Subcutaneous abdominal adipose tissue (tissue), 5 donors: Measurements from ENCODE around the gene DMD.
"Not testable (repeated sequence)": the region's sequence is repeated elsewhere in the genome, so short reads cannot be mapped to it uniquely, and the experiment has no call there.

Experiments
- H3K27ac ChIP-seq: one replicate; pipeline ENCODE4 v1.7.0; 2013; ENCODE audit warnings: low read depth, mild to moderate bottlenecking, inconsistent platforms, low read length, moderate library complexity
- H3K27me3 ChIP-seq, 5 donors: one replicate each; pipeline ENCODE4 v1.7.0; 2013; ENCODE audit warnings: low read length in 5 of 5, inconsistent platforms in 1 of 5; ENCODE audit not compliant: control insufficient read depth in 5 of 5, insufficient read depth in 4 of 5
- H3K36me3 ChIP-seq, 5 donors: one replicate each; pipeline ENCODE4 v1.7.0; 2013; ENCODE audit warnings: low read length in 5 of 5; ENCODE audit not compliant: control insufficient read depth in 5 of 5, insufficient read depth in 5 of 5
- H3K4me1 ChIP-seq, 5 donors: one replicate each; pipeline ENCODE4 v1.7.0; 2013; ENCODE audit warnings: low read length in 5 of 5, mild to moderate bottlenecking in 3 of 5, moderate library complexity in 1 of 5; ENCODE audit not compliant: control insufficient read depth in 5 of 5, insufficient read depth in 5 of 5
- H3K4me3 ChIP-seq, 5 donors: one replicate each; pipeline ENCODE4 v1.7.0; 2013; ENCODE audit warnings: low read length in 5 of 5, low read depth in 1 of 5
- H3K9ac ChIP-seq, 5 donors: one replicate each; pipeline ENCODE4 v1.7.0; 2013; ENCODE audit warnings: low read length in 5 of 5, mild to moderate bottlenecking in 4 of 5, moderate library complexity in 3 of 5
- H3K9me3 ChIP-seq, 5 donors: one replicate each; pipeline ENCODE4 v1.7.0; 2013; ENCODE audit warnings: low read length in 5 of 5; ENCODE audit not compliant: control insufficient read depth in 5 of 5
- donor health status: healthy.
- donor health status: healthy.
- donor health status: healthy.
- donor health status: healthy.
- donor health status: healthy.

The DMD gene

DNA sequence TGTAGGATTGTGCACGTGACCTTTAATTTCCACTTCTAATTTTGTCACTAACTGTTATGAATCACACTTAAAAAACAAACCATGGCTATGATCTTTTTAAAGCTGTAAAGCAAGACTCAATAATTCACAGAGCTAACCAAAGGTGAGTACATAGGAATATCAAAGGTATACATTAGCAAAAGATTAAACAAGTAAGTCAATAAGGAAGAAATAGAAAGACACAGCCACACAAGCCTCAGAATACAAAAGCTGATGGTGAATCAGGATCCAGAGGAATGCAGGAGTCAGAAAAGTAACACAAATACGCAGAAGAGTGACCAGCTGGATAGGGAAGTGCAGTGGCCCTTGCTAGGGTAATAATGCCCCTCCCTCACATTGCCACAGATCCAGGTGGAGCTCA lies 943.6 kb downstream of the DMD start:
- peaks cover 0 to 3% (median 0%) of the 10 kb centered on the region in 5 donors for H3K4me1 ChIP-seq
- no peaks in the 10 kb centered on the region for H3K36me3 ChIP-seq
- H3K4me3 ChIP-seq: no peak overlapping the region
- no peak overlapping the region for H3K27ac ChIP-seq
- no peak overlapping the region for H3K9ac ChIP-seq
- H3K27me3 ChIP-seq: peaks cover 0 to 4% (median 0%) of the 10 kb centered on the region in 5 donors
- peaks cover 0 to 13% (median 6%) of the 10 kb centered on the region in 5 donors for H3K9me3 ChIP-seq

DNA sequence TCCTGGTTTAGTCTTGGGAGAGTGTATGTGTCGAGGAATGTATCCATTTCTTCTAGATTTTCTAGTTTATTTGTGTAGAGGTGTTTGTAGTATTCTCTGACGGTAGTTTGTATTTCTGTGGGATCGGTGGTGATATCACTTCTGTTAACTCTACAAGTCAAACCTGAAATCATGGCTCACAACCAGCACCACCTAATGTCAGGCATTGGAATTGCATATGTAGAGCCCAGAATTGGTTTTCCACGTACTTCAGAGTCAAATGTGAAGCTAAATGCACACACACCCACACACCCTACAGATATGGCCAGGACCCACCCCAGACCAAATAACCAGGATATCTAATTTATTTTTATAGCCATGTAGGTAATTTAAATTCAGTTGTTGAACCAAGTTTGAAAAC lies 964.7 kb downstream of the DMD start:
- H3K36me3 ChIP-seq, H3K9me3 ChIP-seq, H3K27ac ChIP-seq, H3K4me3 ChIP-seq, H3K4me1 ChIP-seq, H3K27me3 ChIP-seq, H3K9ac ChIP-seq: not testable (repeated sequence)

DNA sequence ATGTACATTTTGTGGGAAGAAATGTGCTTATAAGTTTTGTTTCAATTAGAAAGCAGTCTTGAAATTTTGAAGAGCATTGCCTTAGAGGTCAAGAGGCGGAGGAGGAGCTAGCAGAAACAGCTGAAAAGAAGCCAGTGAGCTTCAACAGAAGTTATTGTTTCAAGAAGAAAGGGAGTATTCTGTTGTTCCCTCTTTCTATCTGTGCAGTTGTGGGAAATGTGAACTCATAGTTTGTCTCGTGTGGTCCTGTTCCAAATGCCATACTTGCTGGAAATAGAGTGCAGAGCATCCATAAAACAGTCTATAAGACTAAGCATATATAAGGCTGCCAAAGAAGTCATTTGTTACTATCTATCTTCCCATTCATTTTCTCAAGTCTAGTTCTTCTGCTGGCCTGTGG lies 1015.7 kb downstream of the DMD start:
- Histone ChIP-seq H3K4me3 (no peak overlapping the region), H3K9ac (no peak overlapping the region), H3K9me3 (no peaks in the 10 kb centered on the region), H3K36me3 (peaks cover 0 to 3% (median 0%) of the 10 kb centered on the region in 5 donors), H3K27me3 (no peaks in the 10 kb centered on the region), H3K27ac (no peak overlapping the region), H3K4me1 (no peaks in the 10 kb centered on the region)

DNA sequence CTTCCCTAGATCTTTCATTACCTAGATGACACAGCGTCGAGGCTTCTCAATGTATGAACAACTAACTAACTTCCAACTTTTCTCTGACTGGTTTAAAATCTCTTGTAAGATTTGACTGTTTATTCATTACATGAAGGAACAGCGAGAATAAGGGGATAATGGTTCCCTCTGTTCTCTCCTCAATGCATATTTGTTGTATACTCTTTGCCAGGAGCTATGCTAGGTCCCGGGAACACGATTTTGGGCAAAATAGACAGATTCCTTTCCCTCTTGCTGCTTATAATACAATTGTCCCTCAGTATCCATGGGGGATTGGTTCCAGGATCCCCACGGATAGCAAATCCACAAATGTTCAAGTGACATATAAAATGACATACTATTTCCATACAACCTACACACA lies 1020.0 kb downstream of the DMD start:
- no peak overlapping the region for H3K27ac ChIP-seq
- H3K36me3 ChIP-seq: peaks cover 0 to 3% (median 0%) of the 10 kb centered on the region in 5 donors
- no peaks in the 10 kb centered on the region for H3K9me3 ChIP-seq
- H3K27me3 ChIP-seq: no peaks in the 10 kb centered on the region
- H3K9ac ChIP-seq: no peak overlapping the region
- no peaks in the 10 kb centered on the region for H3K4me1 ChIP-seq
- no peak overlapping the region for H3K4me3 ChIP-seq

DNA sequence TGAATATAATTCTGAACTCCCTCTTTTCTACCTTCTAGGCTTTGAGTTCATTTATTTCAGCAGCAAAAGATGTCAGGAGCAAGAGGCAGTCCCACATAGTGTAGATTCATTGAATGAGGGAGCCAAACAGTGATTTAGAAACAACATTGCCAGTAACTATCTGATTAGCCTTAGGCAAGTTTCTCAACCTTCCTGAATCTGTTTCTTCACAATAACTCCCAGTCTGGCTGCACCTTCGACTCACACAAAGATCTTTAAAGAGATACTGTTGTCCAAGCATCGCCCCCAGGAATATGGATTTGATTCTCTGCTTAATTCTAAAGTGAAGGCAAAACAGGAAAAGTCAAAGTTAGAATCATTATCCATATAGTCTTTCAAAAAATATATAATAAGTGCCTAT lies 1026.2 kb downstream of the DMD start:
- H3K4me1 ChIP-seq: no peaks in the 10 kb centered on the region
- H3K27ac ChIP-seq: no peak overlapping the region
- no peaks in the 10 kb centered on the region for H3K9me3 ChIP-seq
- no peaks in the 10 kb centered on the region for H3K36me3 ChIP-seq
- no peak overlapping the region for H3K9ac ChIP-seq
- no peak overlapping the region for H3K4me3 ChIP-seq
- H3K27me3 ChIP-seq: peaks cover 0 to 3% (median 0%) of the 10 kb centered on the region in 5 donors

DNA sequence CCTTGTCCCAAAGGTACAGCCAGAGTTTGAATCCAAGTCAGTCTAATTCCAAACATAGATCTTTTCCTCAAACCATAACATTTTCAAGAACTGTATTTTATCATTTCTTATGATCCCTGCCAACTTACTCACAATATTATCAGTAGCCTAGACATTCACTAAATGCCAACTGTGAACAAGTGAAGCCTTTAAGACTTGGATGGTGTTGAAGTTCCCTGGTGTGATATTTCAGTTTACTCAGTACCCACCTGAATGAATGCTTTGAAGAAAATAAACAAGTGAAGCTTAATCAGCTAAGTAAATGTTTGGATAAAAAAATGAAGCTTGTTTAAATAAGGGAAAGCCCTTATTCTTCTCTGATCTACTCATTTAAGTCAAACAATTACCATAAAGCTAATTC lies 1028.3 kb downstream of the DMD start:
- Histone ChIP-seq H3K4me1 (no peaks in the 10 kb centered on the region), H3K27me3 (peaks cover 0 to 3% (median 0%) of the 10 kb centered on the region in 5 donors), H3K4me3 (no peak overlapping the region), H3K36me3 (no peaks in the 10 kb centered on the region), H3K9me3 (no peaks in the 10 kb centered on the region), H3K9ac (no peak overlapping the region), H3K27ac (no peak overlapping the region)

DNA sequence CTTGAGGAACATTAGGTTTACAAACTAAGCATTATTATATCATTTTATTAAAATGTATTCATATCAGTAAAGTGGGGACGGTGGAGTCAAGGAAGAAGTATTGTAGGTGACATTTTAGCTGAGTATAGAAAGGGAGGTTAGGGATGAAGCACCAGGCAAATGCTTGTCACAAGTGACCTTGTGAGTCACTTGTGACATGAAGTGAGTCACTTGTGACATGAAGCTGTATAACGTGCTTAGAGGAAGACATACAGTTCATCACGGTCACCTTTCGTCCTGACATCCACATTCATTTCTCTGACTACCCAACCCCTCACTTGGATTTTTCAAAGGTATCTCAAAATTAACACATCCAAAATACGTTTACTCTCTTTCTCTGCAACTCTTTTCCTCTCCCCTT lies 1034.8 kb downstream of the DMD start:
- H3K27ac ChIP-seq: no peak overlapping the region
- no peaks in the 10 kb centered on the region for H3K4me1 ChIP-seq
- no peak overlapping the region for H3K9ac ChIP-seq
- H3K27me3 ChIP-seq: peaks cover 0 to 3% (median 0%) of the 10 kb centered on the region in 5 donors
- no peaks in the 10 kb centered on the region for H3K36me3 ChIP-seq
- no peaks in the 10 kb centered on the region for H3K9me3 ChIP-seq
- H3K4me3 ChIP-seq: no peak overlapping the region

DNA sequence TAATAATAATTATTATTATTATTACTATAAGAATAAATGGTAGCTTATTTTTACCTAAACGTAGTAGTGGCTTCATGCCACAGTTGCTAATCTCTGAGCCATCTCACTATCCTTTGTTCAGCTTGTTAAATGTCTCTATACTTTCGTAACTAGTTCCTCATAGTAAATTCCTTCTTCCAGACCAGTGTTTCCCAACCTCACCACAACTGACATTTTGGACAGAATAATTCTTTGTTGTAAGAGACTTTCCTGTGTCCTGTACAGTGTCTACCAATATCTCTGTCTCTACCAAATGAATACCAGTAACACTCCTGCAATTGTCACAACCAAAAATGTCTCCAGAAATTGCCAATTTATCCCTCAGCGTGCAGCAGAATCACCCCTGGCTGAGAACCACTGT lies 1040.9 kb downstream of the DMD start:
- H3K27ac ChIP-seq: no peak overlapping the region
- H3K9me3 ChIP-seq: no peaks in the 10 kb centered on the region
- no peaks in the 10 kb centered on the region for H3K4me1 ChIP-seq

DNA sequence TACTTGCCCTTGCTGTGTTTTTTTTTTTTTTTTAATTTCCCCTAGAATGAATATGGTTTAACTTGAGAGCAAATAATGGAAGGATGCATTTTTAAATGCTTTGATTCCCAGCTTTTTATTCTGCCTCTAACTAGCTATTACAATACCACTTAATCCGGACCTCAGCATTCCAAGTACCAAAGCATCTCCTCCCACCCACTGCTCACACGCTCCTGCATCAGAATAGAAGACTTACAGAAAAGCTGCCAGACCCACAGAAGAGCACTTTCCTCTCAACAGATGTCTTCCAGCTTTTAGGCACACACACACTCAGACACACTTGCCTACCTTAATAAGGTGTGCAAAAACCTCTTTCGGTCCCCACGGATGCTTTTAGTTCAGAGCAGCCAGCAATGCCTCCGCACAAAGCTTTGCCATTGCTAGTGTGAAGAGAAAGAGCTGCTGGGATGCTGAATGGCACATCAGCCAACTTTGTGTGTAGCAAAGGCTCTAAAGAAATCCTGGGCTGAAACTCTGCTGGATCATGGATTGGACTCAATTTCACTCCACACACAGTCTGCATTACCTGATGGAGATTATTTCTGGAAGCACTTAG lies 1056.2 kb downstream of the DMD start:
- no peaks in the 10 kb centered on the region for H3K36me3 ChIP-seq
- H3K4me3 ChIP-seq: no peak overlapping the region
- H3K4me1 ChIP-seq: no peaks in the 10 kb centered on the region
- H3K27ac ChIP-seq: no peak overlapping the region
- H3K9me3 ChIP-seq: no peaks in the 10 kb centered on the region
- H3K27me3 ChIP-seq: no peaks in the 10 kb centered on the region
- no peak overlapping the region for H3K9ac ChIP-seq

More for the DNA sequence above, 1040.9 kb downstream of the DMD start:
- no peak overlapping the region for H3K4me3 ChIP-seq
- no peak overlapping the region for H3K9ac ChIP-seq
- no peaks in the 10 kb centered on the region for H3K36me3 ChIP-seq
- H3K27me3 ChIP-seq: peaks cover 0 to 2% (median 0%) of the 10 kb centered on the region in 5 donors

DNA sequence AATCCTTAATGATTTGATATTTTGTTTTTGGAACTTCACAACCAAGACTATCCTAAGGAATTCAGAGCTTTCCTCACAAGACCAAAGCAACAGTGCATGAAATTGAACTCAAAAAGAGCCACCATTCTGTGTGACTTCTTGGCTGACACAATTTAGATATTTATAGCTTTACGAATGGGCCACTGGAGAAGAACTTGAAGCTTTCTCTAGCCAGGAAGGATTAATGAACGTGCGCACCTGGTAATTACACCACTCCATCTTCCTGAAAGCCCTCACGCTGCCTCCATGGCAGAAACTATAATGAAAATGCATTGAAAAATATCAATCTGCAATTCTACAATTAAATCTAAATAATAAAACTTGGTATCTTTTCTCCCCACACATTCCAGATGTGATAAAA lies 1057.8 kb downstream of the DMD start:
- H3K27me3 ChIP-seq: no peaks in the 10 kb centered on the region
- no peak overlapping the region for H3K9ac ChIP-seq
- H3K27ac ChIP-seq: no peak overlapping the region
- H3K36me3 ChIP-seq: no peaks in the 10 kb centered on the region
- H3K4me1 ChIP-seq: no peaks in the 10 kb centered on the region
- H3K9me3 ChIP-seq: no peaks in the 10 kb centered on the region
- H3K4me3 ChIP-seq: no peak overlapping the region

DNA sequence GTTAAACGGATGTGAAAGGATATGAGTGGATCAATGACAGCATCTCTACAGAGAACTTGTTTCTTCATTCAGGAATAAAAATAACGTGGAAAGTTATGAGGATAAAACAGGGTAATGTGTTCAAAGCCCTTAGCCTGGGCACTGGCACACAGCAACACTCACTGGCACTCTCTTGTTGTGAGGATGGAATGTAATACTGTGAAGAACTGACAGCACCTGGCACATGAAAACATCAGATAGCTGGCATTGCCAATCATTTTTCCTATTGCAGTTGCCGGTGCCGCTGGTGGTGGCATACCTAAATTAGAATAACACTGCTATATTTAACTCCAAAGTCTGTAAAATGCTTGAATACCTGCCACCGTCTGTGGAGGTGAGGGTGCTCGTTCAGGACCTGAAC lies 1061.2 kb downstream of the DMD start:
- H3K4me3 ChIP-seq: no peak overlapping the region
- no peak overlapping the region for H3K9ac ChIP-seq
- no peaks in the 10 kb centered on the region for H3K36me3 ChIP-seq
- no peaks in the 10 kb centered on the region for H3K4me1 ChIP-seq
- H3K9me3 ChIP-seq: no peaks in the 10 kb centered on the region
- H3K27ac ChIP-seq: no peak overlapping the region
- no peaks in the 10 kb centered on the region for H3K27me3 ChIP-seq
